Thoracic aorta (tissue), 2 donors: ENCODE measurements around the gene TMPRSS11F. TPM values are rescaled to one million over a fixed set of nuclear protein-coding genes. Genes with fewer than 3 reads are reported as not detected.

ENCODE experiments used
- ATAC-seq: fragments of 150-250 bp; one replicate; pipeline ENCODE4 v1.8.0; 2017; ENCODE audit warnings: low read depth; ENCODE audit not compliant: insufficient number of reproducible peaks, low FRiP score
- DNase-seq: peaks from one replicate; pipeline ENCODE4 v3.0.0-alpha.2; 2020; ENCODE audit warnings: low spot score
- H3K27ac ChIP-seq, 2 donors: fragments of 200-600 bp; sonication (generic); 1 replicate in 1 of 2; 2 replicates in 1 of 2; pipeline ENCODE4 v1.5.1; 2016; ENCODE audit warnings: mild to moderate bottlenecking in 2 of 2, moderate library complexity in 2 of 2
- H3K27me3 ChIP-seq: fragments of 200-600 bp; sonication (generic); replicated peaks from 2 replicates; pipeline ENCODE4 v1.6.0; 2016; ENCODE audit warnings: mild to moderate bottlenecking; ENCODE audit not compliant: insufficient read depth
- H3K36me3 ChIP-seq: fragments of 200-600 bp; sonication (generic); one replicate; pipeline ENCODE4 v1.5.1; 2016
- H3K4me1 ChIP-seq, 2 donors: fragments of 200-600 bp; sonication (generic); 1 replicate in 1 of 2; 2 replicates in 1 of 2; pipeline versions ENCODE4 v1.5.1 to v1.6.0; 2016; ENCODE audit warnings: low read depth in 2 of 2, mild to moderate bottlenecking in 1 of 2; ENCODE audit not compliant: control insufficient read depth in 1 of 2
- H3K4me3 ChIP-seq: fragments of 200-600 bp; sonication (generic); 2 replicates; pipeline ENCODE4 v1.5.1; 2016; ENCODE audit warnings: mild to moderate bottlenecking
- H3K9me3 ChIP-seq: fragments of 200-600 bp; sonication (generic); 2 replicates; pipeline ENCODE4 v1.5.1; 2016
- CTCF ChIP-seq: fragments of 200-600 bp; sonication (generic); IDR thresholded peaks from one replicate; pipeline ENCODE4 v1.5.1; 2019; ENCODE audit warnings: antibody characterized with exemption
- total RNA-seq, 2 donors: library from RNA; depleted of rRNA; stranded (reverse); fragments of >200 nt; gene quantifications; one replicate each; pipeline versions ENCODE4 v1.1.0 to v1.2.3, GENCODE V29; 2016

TMPRSS11F gene
- total RNA-seq, 2 donors from 2014 or later, result 0.28 TPM; not detected in 1

- ATAC-seq, result no peak
- DNase-seq, result no peak
- no peak for TF ChIP-seq CTCF
- no peak overlapping the region for H3K4me3 ChIP-seq
- H3K9me3 ChIP-seq, result no peaks in the 10 kb centered on the region
- H3K27me3 ChIP-seq, result no peaks in the 10 kb centered on the region
- no peaks in the 10 kb centered on the region for H3K36me3 ChIP-seq
- no peak overlapping the region for H3K27ac ChIP-seq
- H3K4me1 ChIP-seq, result no peaks in the 10 kb centered on the region
Measured at GRCh38 chr4:68167706-68168105, 38.0 kb upstream of the TMPRSS11F start.

GRCh38 chr4:68167166-68167565 is 37.5 kb upstream of the TMPRSS11F start:
- H3K27ac ChIP-seq, result no peak overlapping the region
- no peak for TF ChIP-seq CTCF
- no peaks in the 10 kb centered on the region for H3K4me1 ChIP-seq
- no peaks in the 10 kb centered on the region for H3K9me3 ChIP-seq
- no peaks in the 10 kb centered on the region for H3K27me3 ChIP-seq
- DNase-seq (no peak), ATAC-seq (no peak)
- H3K4me3 ChIP-seq, result no peak overlapping the region
- H3K36me3 ChIP-seq, result no peaks in the 10 kb centered on the region

GRCh38 chr4:68163754-68164153 is 34.1 kb upstream of the TMPRSS11F start:
- H3K27ac ChIP-seq, result no peak overlapping the region
- no peaks in the 10 kb centered on the region for H3K9me3 ChIP-seq
- H3K36me3 ChIP-seq, result no peaks in the 10 kb centered on the region
- H3K4me1 ChIP-seq, result no peaks in the 10 kb centered on the region
- ATAC-seq, result no peak
- no peak for TF ChIP-seq CTCF
- no peaks in the 10 kb centered on the region for H3K27me3 ChIP-seq
- DNase-seq, result no peak
- H3K4me3 ChIP-seq, result no peak overlapping the region

GRCh38 chr4:68162196-68162595 is 32.5 kb upstream of the TMPRSS11F start:
- Histone ChIP-seq H3K27ac (no peak overlapping the region), H3K36me3 (no peaks in the 10 kb centered on the region), H3K27me3 (no peaks in the 10 kb centered on the region), H3K4me1 (no peaks in the 10 kb centered on the region), H3K9me3 (no peaks in the 10 kb centered on the region), H3K4me3 (no peak overlapping the region)
- TF ChIP-seq CTCF, result no peak
- no peak for DNase-seq
- no peak for ATAC-seq

GRCh38 chr4:68152411-68152810 is 22.7 kb upstream of the TMPRSS11F start:
- Histone ChIP-seq H3K4me1 (no peaks in the 10 kb centered on the region), H3K9me3 (no peaks in the 10 kb centered on the region), H3K27ac (no peak overlapping the region), H3K36me3 (no peaks in the 10 kb centered on the region), H3K27me3 (no peaks in the 10 kb centered on the region), H3K4me3 (no peak overlapping the region)
- no peak for ATAC-seq
- DNase-seq, result no peak
- TF ChIP-seq CTCF, result no peak
